Activated naive CD8-positive, alpha-beta T cell treated with anti-CD3 and anti-CD28 coated beads, Interleukin-2, amount 50 U/mL, for 16 hours (primary cell): ENCODE results near the gene BUB1B.

Experiments
- DNase-seq: peaks from one replicate; pipeline ENCODE4 v3.0.0-alpha.2; 2020; ENCODE audit warnings: low read depth, low spot score

The BUB1B gene

GRCh38 chr15:40252438-40253166, 91.7 kb downstream of the BUB1B start:
- no peak for DNase-seq

- no peak for DNase-seq
Observed at GRCh38 chr15:40253167-40253790, 92.4 kb downstream of the BUB1B start.

- no peak for DNase-seq
Observed at GRCh38 chr15:40254452-40254851, 93.6 kb downstream of the BUB1B start.

- no peak for DNase-seq
Observed at GRCh38 chr15:40255033-40255432, 94.2 kb downstream of the BUB1B start.

- no peak for DNase-seq
Observed at GRCh38 chr15:40256638-40257235, 95.9 kb downstream of the BUB1B start.

GRCh38 chr15:40257656-40258450, 97.0 kb downstream of the BUB1B start:
- DNase-seq: no peak

GRCh38 chr15:40258544-40258943, 97.7 kb downstream of the BUB1B start:
- no peak for DNase-seq

GRCh38 chr15:40259021-40259420, 98.2 kb downstream of the BUB1B start:
- no peak for DNase-seq

- no peak for DNase-seq
Observed at GRCh38 chr15:40263024-40263754, 102.3 kb downstream of the BUB1B start.

GRCh38 chr15:40264321-40265153, 103.7 kb downstream of the BUB1B start:
- DNase-seq: no peak

- no peak for DNase-seq
Observed at GRCh38 chr15:40265355-40265754, 104.5 kb downstream of the BUB1B start.

GRCh38 chr15:40265875-40266274, 105.0 kb downstream of the BUB1B start:
- DNase-seq: no peak

- DNase-seq: no peak
Observed at GRCh38 chr15:40266828-40267304, 106.0 kb downstream of the BUB1B start.

- DNase-seq: no peak
Observed at GRCh38 chr15:40267670-40268069, 106.8 kb downstream of the BUB1B start.

GRCh38 chr15:40269604-40270003, 108.7 kb downstream of the BUB1B start:
- DNase-seq: no peak

- DNase-seq: no peak
Observed at GRCh38 chr15:40270246-40270995, 109.6 kb downstream of the BUB1B start.
